Endothelial cell of umbilical vein (primary cell): ENCODE data around the gene LTBP2. TPM values are rescaled to one million over a fixed set of nuclear protein-coding genes. Genes with fewer than 3 reads are reported as not detected.

Experiments used
- BruUV-seq: library from RNA; stranded (reverse); fragments of 400-500 nt; replicated peaks from 2 replicates; lab custom pipeline; 2021; lab: Mats Ljungman, UMichigan
- CTCF ChIA-PET: fragments of 300-600, 350-600 bp; sonication (Branson Sonifier 250); formaldehyde crosslinking; loops from one replicate; lab custom pipeline; 2021; ENCODE audit warnings: antibody characterized with exemption, inconsistent platforms; lab: Charles Lee
- POLR2A ChIA-PET: fragments of 300-600, 350-600 bp; sonication (Branson Sonifier 250); formaldehyde crosslinking; loops from one replicate; lab custom pipeline; 2021; ENCODE audit warnings: antibody characterized with exemption, inconsistent platforms; lab: Charles Lee
- DNase-seq: peaks from one replicate; pipeline ENCODE4 v3.0.0-alpha.2; 2011; ENCODE audit warnings: low read depth, low spot score
- FAIRE-seq: peaks from 2 replicates; lab custom pipeline; 2011; peaks lifted over from hg19 to GRCh38; lab: Jason Lieb, UNC
- H2AFZ ChIP-seq: 2 replicates; pipeline ENCODE4 v1.6.0; 2012; ENCODE audit warnings: low read depth, low read length, control low read depth, inconsistent platforms
- H3K27ac ChIP-seq: 2 replicates; pipeline ENCODE4 v1.5.1; 2011; ENCODE audit warnings: low read depth, mild to moderate bottlenecking, control low read depth, low read length, moderate library complexity; ENCODE audit not compliant: insufficient read depth
- H3K27me3 ChIP-seq, 2 experiments: 2 replicates each; pipeline versions ENCODE4 v1.6.0 to v1.6.1; 2011; ENCODE audit warnings: low read length in 2 of 2, mixed read lengths in 1 of 2; ENCODE audit not compliant: control insufficient read depth in 2 of 2, insufficient read depth in 2 of 2
- H3K36me3 ChIP-seq, 2 experiments: 2 replicates in 1 of 2; 3 replicates in 1 of 2; pipeline ENCODE4 v1.5.1; 2011; ENCODE audit warnings: low read length in 2 of 2, mild to moderate bottlenecking in 1 of 2, moderate library complexity in 1 of 2; ENCODE audit not compliant: control insufficient read depth in 2 of 2, insufficient read depth in 2 of 2; ENCODE audit errors: extremely low read depth in 1 of 2
- H3K4me1 ChIP-seq: 3 replicates; pipeline ENCODE4 v1.5.1; 2011; ENCODE audit warnings: mild to moderate bottlenecking, low read length; ENCODE audit not compliant: control insufficient read depth, insufficient read depth; ENCODE audit errors: extremely low read depth
- H3K4me2 ChIP-seq: 2 replicates; pipeline ENCODE4 v1.6.1; 2011; ENCODE audit warnings: low read length, control low read depth, mixed read lengths; ENCODE audit not compliant: insufficient read depth
- H3K4me3 ChIP-seq, 3 experiments: fragments of 200-600 bp in 1 of 3; sonication (generic), shearing (Covaris generic) in 1 of 3; replicated peaks in 1 of 3; 2 replicates each; pipeline ENCODE4 v1.5.1; 2011 to 2016; ENCODE audit warnings: control low read depth in 3 of 3, low read length in 3 of 3, mild to moderate bottlenecking in 2 of 3, inconsistent platforms in 1 of 3, low read depth in 1 of 3, moderate library complexity in 1 of 3; ENCODE audit not compliant: insufficient read depth in 1 of 3
- H3K79me2 ChIP-seq: 2 replicates; pipeline ENCODE4 v1.6.0; 2012; ENCODE audit warnings: low read length, inconsistent platforms; ENCODE audit not compliant: control insufficient read depth, insufficient read depth
- H3K9ac ChIP-seq: replicated peaks from 2 replicates; pipeline ENCODE3; 2011; ENCODE audit warnings: low read length, control low read depth; ENCODE audit not compliant: insufficient read depth; ENCODE audit errors: extremely low read depth
- H3K9me1 ChIP-seq: replicated peaks from 3 replicates; pipeline ENCODE4 v1.6.0; 2011; ENCODE audit warnings: mild to moderate bottlenecking, low read length; ENCODE audit not compliant: control insufficient read depth, insufficient read depth; ENCODE audit errors: extremely low read depth
- H3K9me3 ChIP-seq: replicated peaks from 2 replicates; pipeline ENCODE4 v1.5.1; 2012; ENCODE audit warnings: low read length, inconsistent platforms; ENCODE audit not compliant: control insufficient read depth, insufficient read depth
- H4K20me1 ChIP-seq: replicated peaks from 2 replicates; pipeline ENCODE3; 2011; ENCODE audit warnings: mild to moderate bottlenecking, low read length; ENCODE audit not compliant: control insufficient read depth, insufficient read depth; ENCODE audit errors: extremely low read depth
- CTCF ChIP-seq, 2 donors: IDR thresholded peaks; 1 replicate in 1 of 2; 2 replicates in 1 of 2; pipeline ENCODE4 v1.5.1; 2011; ENCODE audit warnings: low read length in 2 of 2, mild to moderate bottlenecking in 2 of 2, moderate library complexity in 2 of 2, control low read depth in 1 of 2, inconsistent platforms in 1 of 2, low read depth in 1 of 2; ENCODE audit not compliant: insufficient read depth in 1 of 2; ENCODE audit errors: extremely low read depth in 1 of 2
- EZH2 ChIP-seq: IDR thresholded peaks from 2 replicates; pipeline ENCODE4 v1.6.1; 2012; ENCODE audit warnings: borderline replicate concordance, low read depth, mild to moderate bottlenecking, moderate library complexity, low read length, inconsistent platforms; ENCODE audit not compliant: severe bottlenecking
- GATA2 ChIP-seq: IDR thresholded peaks from 2 replicates; pipeline ENCODE4 v1.7.0; 2011; ENCODE audit warnings: low read depth, mild to moderate bottlenecking, moderate library complexity, mixed read lengths, low read length; ENCODE audit not compliant: insufficient read length, insufficient read depth
- JUN ChIP-seq: IDR thresholded peaks from 2 replicates; pipeline ENCODE4 v1.6.1; 2011; ENCODE audit warnings: borderline replicate concordance, low read depth; ENCODE audit not compliant: insufficient read length, insufficient read depth
- MAX ChIP-seq: IDR thresholded peaks from 2 replicates; pipeline ENCODE4 v1.6.1; 2011; ENCODE audit not compliant: insufficient read depth, insufficient read length
- MYC ChIP-seq: IDR thresholded peaks from one replicate; pipeline ENCODE4 v1.6.1; 2011; ENCODE audit warnings: mild to moderate bottlenecking, low read depth, low read length
- POLR2A ChIP-seq: IDR thresholded peaks from 2 replicates; pipeline ENCODE4 v1.6.1; 2012; ENCODE audit warnings: low read depth, mild to moderate bottlenecking, control low read depth, low read length
- POLR2AphosphoS5 ChIP-seq: IDR thresholded peaks from 2 replicates; pipeline ENCODE4 v1.6.1; 2012; ENCODE audit warnings: low read depth, mild to moderate bottlenecking, control low read depth, low read length, moderate library complexity; ENCODE audit not compliant: insufficient read depth
- dilution Hi-C: fragments of 300-500 bp; cut with MboI; formaldehyde crosslinking; loops from one replicate; pipeline ENCODE4 v1.15.0; 2019; ENCODE audit warnings: low sequenced_read_pairs; ENCODE audit not compliant: extremely low pct_ligation_motif_present
- intact Hi-C: fragments of 100-400 bp; cut with micrococcal nuclease; formaldehyde crosslinking; loops from one replicate; pipeline ENCODE4 v1.10.0; 2022
- polyA plus RNA-seq, 4 experiments: library from polyadenylated mRNA; depleted of rRNA in 3 of 4; stranded (reverse) in 3 of 4; unstranded in 1 of 4; fragments of >200 nt; gene quantifications; 2 replicates each; pipeline versions ENCODE4 v1.2.1 to v1.2.3, GENCODE V29; 2011 to 2012; ENCODE audit warnings: missing spikeins in 1 of 4
- total RNA-seq: library from RNA; stranded (reverse); gene quantifications from 2 replicates; pipeline ENCODE4 v1.2.3, GENCODE V29; 2021

LTBP2 gene
- total and polyA plus RNA-seq, 2 donors (not counting 3 experiments of a cell fraction or from before 2014, with no cell fraction given), result 209 to 268 TPM

GRCh38 chr14:74608959-74609611, 3.0 kb downstream of the LTBP2 start:
- no peak overlapping the region for H2AFZ ChIP-seq
- H3K4me3 ChIP-seq, result peak overlapping the region in 2 of 3 experiments; percentile 81 to 88
- POLR2A ChIA-PET, result interaction anchor here (0.5 to 0.9 kb wide), 2 partner anchors 154 to 274 kb away, joined by 3 to 4 read pairs; partner anchors contain the start of gene YLPM1
- H3K9me1 ChIP-seq, result no peaks in the 10 kb centered on the region
- H3K9me3 ChIP-seq, result no peaks in the 10 kb centered on the region
- H3K4me2 ChIP-seq, result peak overlapping the region; percentile 76
- H3K36me3 ChIP-seq, result peaks cover 0 to 8% of the 10 kb centered on the region in 2 experiments
- H3K9ac ChIP-seq, result no peak overlapping the region
- peaks cover 33% of the 10 kb centered on the region for H3K4me1 ChIP-seq
- DNase-seq, result peak; percentile 89
- dilution Hi-C loops, result no loop called here
- H3K79me2 ChIP-seq, result peaks cover 89% of the 10 kb centered on the region
- H4K20me1 ChIP-seq, result no peaks in the 10 kb centered on the region
- no TSS peak for BruUV-seq
- intact Hi-C loops, result loop anchor here (1.0 to 5.0 kb wide), 7 partner anchors 104 to 298 kb away; partner anchors contain the start of genes AREL1, DLST and FCF1
- FAIRE-seq, result peak; percentile 97
- no peak for TF ChIP-seq GATA2
- TF ChIP-seq POLR2A, result peak; percentile 35
- peak; percentile 48 for TF ChIP-seq POLR2AphosphoS5
- peak; percentile 93 to 98 for TF ChIP-seq CTCF (IDR thresholded peaks at IDR 0.05; ENCODE audit: extremely low read depth in 1 of 2, insufficient read depth in 1 of 2, low read depth in 1 of 2, low read length in 2 of 2)
- no peak for TF ChIP-seq EZH2
- TF ChIP-seq MYC, result no peak
- no peak for TF ChIP-seq JUN
- TF ChIP-seq MAX, result no peak
- no peak overlapping the region for H3K27ac ChIP-seq
- no peaks in the 10 kb centered on the region for H3K27me3 ChIP-seq
- CTCF ChIA-PET, result interaction anchor here (0.6 to 6.2 kb wide), 71 partner anchors 8 to 480 kb away, joined by 3 to 202 read pairs (median 5); partner anchors contain the start of genes AREL1, FCF1 and YLPM1
